IMR-90 (cell line): ENCODE results near the gene RSRC1. TPM values are rescaled to one million over a fixed set of nuclear protein-coding genes. Genes with fewer than 3 reads are reported as not detected.
"Not testable (repeated sequence)": the region's sequence is repeated elsewhere in the genome, so short reads cannot be mapped to it uniquely, and the experiment has no call there.

Source experiments
- ATAC-seq: fragments of 200-7000 bp; cut with Tn5 transposase; 2 replicates; pipeline ENCODE4 v1.9.1; 2020; ENCODE audit warnings: low read depth, mild to moderate bottlenecking, moderate library complexity
- BruUV-seq: library from RNA; stranded (reverse); fragments of 400-500 nt; replicated peaks from 2 replicates; lab custom pipeline; 2021; lab: Mats Ljungman, UMichigan
- CTCF ChIA-PET: fragments of 300-600 bp; formaldehyde crosslinking; extraction: SDS; loops from one replicate; lab custom pipeline; 2021; ENCODE audit warnings: antibody characterized with exemption; lab: Yijun Ruan, JAX
- POLR2A ChIA-PET: fragments of 300-600 bp; sonication (Branson Sonifier 250); formaldehyde crosslinking; loops from one replicate; lab custom pipeline; 2022; ENCODE audit warnings: antibody characterized with exemption; ENCODE audit not compliant: unreplicated experiment; lab: Charles Lee
- DNase-seq: peaks from one replicate; pipeline ENCODE4 v3.0.0; 2013
- H2AFZ ChIP-seq: replicated peaks from 2 replicates; pipeline ENCODE3; 2013; ENCODE audit warnings: low read length, mild to moderate bottlenecking; ENCODE audit not compliant: poor library complexity
- H2AK5ac ChIP-seq: 2 replicates; pipeline ENCODE4 v1.6.1; 2013; ENCODE audit warnings: low read depth, low read length, inconsistent platforms
- H2AK9ac ChIP-seq: replicated peaks from 2 replicates; pipeline ENCODE3; 2013; ENCODE audit warnings: mild to moderate bottlenecking, low read depth, low read length, moderate library complexity; ENCODE audit not compliant: poor library complexity
- H2BK120ac ChIP-seq: 2 replicates; pipeline ENCODE4 v1.6.1; 2013; ENCODE audit warnings: low read depth, low read length, inconsistent platforms
- H2BK15ac ChIP-seq: 3 replicates; pipeline ENCODE4 v1.6.1; 2013; ENCODE audit warnings: low read depth, low read length, inconsistent platforms
- H2BK20ac ChIP-seq: 2 replicates; pipeline ENCODE4 v1.6.1; 2013; ENCODE audit warnings: low read depth, mild to moderate bottlenecking, inconsistent platforms, low read length, moderate library complexity
- H2BK5ac ChIP-seq: 2 replicates; pipeline ENCODE4 v1.6.1; 2013; ENCODE audit warnings: mild to moderate bottlenecking, low read depth, low read length, inconsistent platforms; ENCODE audit not compliant: poor library complexity, severe bottlenecking
- H3K14ac ChIP-seq: replicated peaks from 2 replicates; pipeline ENCODE4 v1.6.1; 2013; ENCODE audit warnings: low read depth, low read length, inconsistent platforms
- H3K18ac ChIP-seq: 2 replicates; pipeline ENCODE4 v1.6.1; 2013; ENCODE audit warnings: low read depth, low read length, control low read depth
- H3K23ac ChIP-seq: 2 replicates; pipeline ENCODE4 v1.6.1; 2013; ENCODE audit warnings: low read depth, low read length, inconsistent platforms
- H3K27ac ChIP-seq: 2 replicates; pipeline ENCODE4 v1.5.1; 2013; ENCODE audit warnings: mild to moderate bottlenecking, control low read depth, low read length; ENCODE audit not compliant: insufficient read depth
- H3K27me3 ChIP-seq: 2 replicates; pipeline ENCODE4 v1.6.1; 2013; ENCODE audit warnings: low read length; ENCODE audit not compliant: control insufficient read depth, insufficient read depth
- H3K36me3 ChIP-seq: 2 replicates; pipeline ENCODE4 v1.6.1; 2013; ENCODE audit warnings: low read length, mixed read lengths; ENCODE audit not compliant: control insufficient read depth, insufficient read depth
- H3K4ac ChIP-seq: 2 replicates; pipeline ENCODE4 v1.6.1; 2013; ENCODE audit warnings: low read depth, low read length, inconsistent platforms
- H3K4me1 ChIP-seq: 2 replicates; pipeline ENCODE4 v1.6.1; 2013; ENCODE audit warnings: low read length, mixed read lengths; ENCODE audit not compliant: control insufficient read depth, insufficient read depth
- H3K4me2 ChIP-seq: 2 replicates; pipeline ENCODE4 v1.6.1; 2013; ENCODE audit warnings: low read depth, mild to moderate bottlenecking, control low read depth, low read length, moderate library complexity
- H3K4me3 ChIP-seq: 2 replicates; pipeline ENCODE4 v1.5.1; 2013; ENCODE audit warnings: low read depth, mild to moderate bottlenecking, control low read depth, low read length, moderate library complexity; ENCODE audit not compliant: insufficient read depth
- H3K56ac ChIP-seq: 2 replicates; pipeline ENCODE4 v1.6.1; 2013; ENCODE audit warnings: low read length, inconsistent platforms; ENCODE audit not compliant: insufficient read depth; ENCODE audit errors: extremely low read depth
- H3K79me1 ChIP-seq, 2 experiments: 2 replicates each; pipeline ENCODE4 v1.6.1; 2013; ENCODE audit warnings: low read length in 2 of 2, inconsistent platforms in 1 of 2, low read depth in 1 of 2
- H3K9ac ChIP-seq: 2 replicates; pipeline ENCODE4 v1.6.1; 2013; ENCODE audit warnings: low read depth, low read length, control low read depth
- H3K9me1 ChIP-seq: 2 replicates; pipeline ENCODE4 v1.6.1; 2013; ENCODE audit warnings: low read length, inconsistent platforms; ENCODE audit not compliant: insufficient read depth
- H3K9me3 ChIP-seq: 2 replicates; pipeline ENCODE4 v1.6.1; 2013; ENCODE audit warnings: low read length; ENCODE audit not compliant: control insufficient read depth, insufficient read depth
- H4K20me1 ChIP-seq: 2 replicates; pipeline ENCODE4 v1.6.1; 2013; ENCODE audit warnings: low read length, inconsistent platforms; ENCODE audit not compliant: insufficient read depth
- H4K5ac ChIP-seq: 2 replicates; pipeline ENCODE4 v1.6.1; 2013; ENCODE audit warnings: mild to moderate bottlenecking, low read depth, low read length, control low read depth
- H4K8ac ChIP-seq, 2 experiments: 2 replicates each; pipeline ENCODE4 v1.6.1; 2013; ENCODE audit warnings: low read depth in 2 of 2, low read length in 2 of 2, control low read depth in 1 of 2, inconsistent platforms in 1 of 2
- H4K91ac ChIP-seq: 2 replicates; pipeline ENCODE4 v1.6.1; 2013; ENCODE audit warnings: low read depth, low read length, inconsistent platforms; ENCODE audit not compliant: insufficient read depth
- WGBS, 2 experiments: methylation state at CpG; one replicate each; pipeline versions ENCODE4 v1.1.5 to v1.1.7; 2013; ENCODE audit warnings: missing lambda C conversion rate in 2 of 2; ENCODE audit not compliant: insufficient read length in 1 of 2; ENCODE audit errors: extremely low coverage in 2 of 2; 5-methylcytosine and 5-hydroxymethylcytosine counted together
- dilution Hi-C: fragments of 300-500 bp; cut with HindIII; formaldehyde crosslinking; loops from one replicate; pipeline ENCODE4 v1.14.3; 2018; ENCODE audit warnings: low sequenced_read_pairs; ENCODE audit not compliant: unreplicated experiment
- in situ Hi-C: fragments of 300-500 bp; cut with MboI; formaldehyde crosslinking; loops from 3 replicates; pipeline ENCODE4 v1.14.3; 2019; ENCODE audit warnings: low sequenced_read_pairs, inconsistent platforms, mixed read lengths
- intact Hi-C: fragments of 100-400 bp; cut with micrococcal nuclease; formaldehyde crosslinking; loops from 2 replicates; pipeline ENCODE4 v1.10.0; 2022
- polyA plus RNA-seq, 3 experiments: library from polyadenylated mRNA; depleted of rRNA; stranded (reverse); fragments of >200 nt; gene quantifications; 2 replicates each; pipeline ENCODE4 v1.2.3, GENCODE V29; 2012; ENCODE audit warnings: low replicate concordance in 1 of 3
- total RNA-seq: library from RNA; depleted of rRNA; stranded (reverse); fragments of >200 nt; gene quantifications from 2 replicates; pipeline ENCODE4 v1.2.3, GENCODE V29; 2012

RSRC1 gene
- total and polyA plus RNA-seq, 2 of the 4 experiments (the other 2 are of a cell fraction), result 3.8 to 41.8 TPM

DNA sequence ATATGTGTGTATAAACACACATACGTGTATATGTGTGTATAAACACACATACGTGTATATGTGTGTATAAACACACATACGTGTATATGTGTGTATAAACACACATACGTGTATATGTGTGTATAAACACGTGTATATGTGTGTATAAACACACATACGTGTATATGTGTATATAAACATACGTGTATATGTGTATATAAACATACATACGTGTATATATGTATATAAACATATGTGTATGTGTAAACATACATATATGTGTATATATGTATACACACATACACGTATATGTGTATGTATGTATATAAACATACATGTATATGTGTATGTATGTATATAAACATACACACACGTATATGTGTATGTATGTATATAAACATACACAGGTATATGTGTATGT is 119.1 kb downstream of the RSRC1 start:
- CTCF ChIA-PET, in situ Hi-C loops, H3K9ac ChIP-seq, DNase-seq, H2BK5ac ChIP-seq, H3K56ac ChIP-seq, ATAC-seq, H4K5ac ChIP-seq, H3K36me3 ChIP-seq, BruUV-seq, H2BK120ac ChIP-seq, H2AFZ ChIP-seq, H2AK9ac ChIP-seq, H3K4me1 ChIP-seq, H3K4ac ChIP-seq, H3K4me2 ChIP-seq, H4K20me1 ChIP-seq, H3K18ac ChIP-seq, H3K27ac ChIP-seq, H3K9me1 ChIP-seq, H3K14ac ChIP-seq, H4K91ac ChIP-seq, POLR2A ChIA-PET, H3K79me1 ChIP-seq, H3K9me3 ChIP-seq, dilution Hi-C loops, H2BK20ac ChIP-seq, H4K8ac ChIP-seq, H2AK5ac ChIP-seq, H3K4me3 ChIP-seq, intact Hi-C loops, H3K23ac ChIP-seq, H3K27me3 ChIP-seq, H2BK15ac ChIP-seq: not testable (repeated sequence)
- WGBS, 2 experiments, result no CpG with 5 or more reads among the region's 10 CpGs
